ENCODE data around the gene SLC28A2. TPM values are rescaled to one million over a fixed set of nuclear protein-coding genes. Genes with fewer than 3 reads are reported as not detected.

The SLC28A2 gene
- polyA plus RNA-seq, 2 of the 4 experiments (the other 2 are of a cell fraction) = 0.35 TPM; not detected in 1

GRCh38 chr15:45274636-45275380, 22.8 kb downstream of the SLC28A2 start (continued):
- no peak for TF ChIP-seq TFCP2L1 (CRISPR knock-in tag; IDR thresholded peaks at IDR 0.05)
- no peak for TF ChIP-seq PBX3 (IDR thresholded peaks at IDR 0.05)
- no peak for TF ChIP-seq SMC3 (IDR thresholded peaks at IDR 0.05)
- TF ChIP-seq BHLHE40 (IDR thresholded peaks at IDR 0.05; ENCODE audit: low read depth, low read length) = no peak
- no peak for TF ChIP-seq MYC (IDR thresholded peaks at IDR 0.05; ENCODE audit: borderline replicate concordance, low read length)
- TF ChIP-seq POLR2AphosphoS2 (conservative IDR thresholded peaks at IDR 0.05; ENCODE audit: low read length) = no peak
- no peak for TF ChIP-seq POLR2A (IDR thresholded peaks at IDR 0.05; ENCODE audit: low read length)
- TF ChIP-seq JUNB (IDR thresholded peaks at IDR 0.05) = no peak

- peak; percentile 28 to 33 for DNase-seq (ENCODE audit: low read depth in 1 of 2, low spot score in 1 of 2)
Observed at GRCh38 chr15:45276831-45277230, 24.8 kb downstream of the SLC28A2 start.

DNA sequence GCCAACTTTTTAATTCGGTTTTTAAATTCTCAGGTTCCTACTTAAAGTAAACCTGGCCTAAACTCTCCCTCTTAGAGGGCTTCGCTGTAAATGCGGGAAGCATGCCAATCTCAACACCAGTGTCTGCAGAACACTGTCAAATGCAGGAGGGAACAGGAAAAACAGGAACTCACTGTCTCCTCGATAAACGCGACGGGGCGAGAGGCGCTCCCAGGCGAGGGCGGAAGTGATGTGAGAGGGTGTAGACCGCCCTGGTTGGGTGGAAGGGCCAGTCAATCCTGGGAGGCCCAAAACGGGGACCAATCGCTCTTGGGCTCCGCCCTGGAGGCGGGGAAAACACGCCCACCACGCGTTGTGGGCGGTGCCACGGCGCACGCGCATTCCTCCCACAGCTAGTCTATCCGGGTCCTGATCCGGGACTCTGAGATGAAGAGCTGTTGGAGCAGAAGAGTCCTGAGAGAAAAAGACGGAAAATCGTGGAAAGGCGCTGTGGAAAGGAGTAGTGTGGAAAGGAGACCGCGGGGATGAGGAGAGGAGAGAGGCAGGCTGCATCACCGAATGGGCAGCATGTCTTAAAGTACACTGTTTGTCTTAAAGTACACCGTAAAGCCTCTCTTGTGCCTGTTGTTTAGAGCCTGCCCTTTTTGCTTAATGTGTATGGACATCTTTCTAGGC, 27.1 kb downstream of the SLC28A2 start:
- Histone ChIP-seq H3K4me2 (peak overlapping the region; percentile 89), H3K4me3 (peak overlapping the region; percentile 61), H3K4me1 (peaks cover 9% of the 10 kb centered on the region; the same call in 1 of the 3 replicates), H3K27ac (peak overlapping the region; percentile 83 to 92), H3K9me3 (no peaks in the 10 kb centered on the region)
- CTCF ChIA-PET = interaction anchor here (1.6 to 1.9 kb wide), 2 partner anchors 81 to 161 kb away, joined by 3 to 5 read pairs; no protein-coding TSS in a partner anchor
- ATAC-seq (peak; percentile 100), DNase-seq (ENCODE audit: low read depth in 1 of 2, low spot score in 1 of 2) (peak; percentile 82 to 95), FAIRE-seq (peak; percentile 59)
- POLR2A ChIA-PET = interaction anchor here (0.6 to 1.0 kb wide), 4 partner anchors 78 to 123 kb away, joined by 3 to 8 read pairs (median 3); a partner anchor contains a TSS
- 1% methylated on average over 26 of the region's 33 CpGs for WGBS (ENCODE audit: missing lambda C conversion rate)
- TF ChIP-seq TFCP2L1 (CRISPR knock-in tag; IDR thresholded peaks at IDR 0.05) (no peak), PHF8 (IDR thresholded peaks at IDR 0.05; ENCODE audit: borderline replicate concordance, low read depth) (no peak), JUN (IDR thresholded peaks at IDR 0.05) (peak; percentile 62 to 70; a peak in 3 of 5 replicates), MAZ (IDR thresholded peaks at IDR 0.05; ENCODE audit: borderline replicate concordance, low read depth, low read length) (no peak), POLR2A (IDR thresholded peaks at IDR 0.05; ENCODE audit: low read length) (peak; percentile 62), CTCF (IDR thresholded peaks at IDR 0.05) (no peak), PBX3 (IDR thresholded peaks at IDR 0.05) (peak; percentile 95), MAX (IDR thresholded peaks at IDR 0.05) (peak; percentile 50; the same call in 1 of the 2 replicates), RFX5 (IDR thresholded peaks at IDR 0.05) (0 out of 2 replicates have a peak, but pooled peaks have one; percentile 26), BCL3 (IDR thresholded peaks at IDR 0.05) (peak; percentile 69; the same call in 2 of the 3 replicates), CEBPB (IDR thresholded peaks at IDR 0.05) (no peak)

More at GRCh38 chr15:45276831-45277230, 24.8 kb downstream of the SLC28A2 start:
- no peak overlapping the region for H3K27ac ChIP-seq
- FAIRE-seq (no peak), ATAC-seq (no peak)
- H3K4me3 ChIP-seq = no peak overlapping the region
- H3K4me1 ChIP-seq = peaks cover 9% of the 10 kb centered on the region; the same call in 1 of the 3 replicates
- H3K4me2 ChIP-seq = no peak overlapping the region
- no peaks in the 10 kb centered on the region for H3K9me3 ChIP-seq
- ChIA-PET POLR2A (interaction anchor here (1.0 kb wide), 1 partner anchor 79 kb away, joined by 4 read pairs; no protein-coding TSS in a partner anchor), CTCF (interaction anchor here (0.6 to 1.5 kb wide), 8 partner anchors 13 to 181 kb away, joined by 3 to 4 read pairs (median 4); no protein-coding TSS in a partner anchor)
- no peak for TF ChIP-seq ZNF302 (CRISPR knock-in tag; IDR thresholded peaks at IDR 0.05)
- TF ChIP-seq, protein P1, sequence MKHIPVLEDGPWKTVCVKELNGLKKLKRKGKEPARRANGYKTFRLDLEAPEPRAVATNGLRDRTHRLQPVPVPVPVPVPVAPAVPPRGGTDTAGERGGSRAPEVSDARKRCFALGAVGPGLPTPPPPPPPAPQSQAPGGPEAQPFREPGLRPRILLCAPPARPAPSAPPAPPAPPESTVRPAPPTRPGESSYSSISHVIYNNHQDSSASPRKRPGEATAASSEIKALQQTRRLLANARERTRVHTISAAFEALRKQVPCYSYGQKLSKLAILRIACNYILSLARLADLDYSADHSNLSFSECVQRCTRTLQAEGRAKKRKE (CRISPR knock-in tag; IDR thresholded peaks at IDR 0.05; ENCODE audit: low read depth) = no peak
- peak; percentile 61 for TF ChIP-seq RAD21 (conservative IDR thresholded peaks at IDR 0.05 in 1 of 2, IDR thresholded peaks at IDR 0.05 in 1 of 2)
- TF ChIP-seq SREBF2 (IDR thresholded peaks at IDR 0.05) = no peak
- no peak for TF ChIP-seq POLR2A (IDR thresholded peaks at IDR 0.05; ENCODE audit: low read length)
- peak; percentile 63 for TF ChIP-seq SMC3 (IDR thresholded peaks at IDR 0.05)
- peak; percentile 57 for TF ChIP-seq CTCF (IDR thresholded peaks at IDR 0.05)
- 4% methylated on average over 2 of the region's 2 CpGs for WGBS (ENCODE audit: missing lambda C conversion rate)
